Activated CD8-positive, alpha-beta T cell treated with anti-CD3 and anti-CD28 coated beads for 36 hours (primary cell): ENCODE results near the gene TFB1M. TPM values are rescaled to one million over a fixed set of nuclear protein-coding genes. Genes with fewer than 3 reads are reported as not detected.
"Not testable (repeated sequence)": the region's sequence is repeated elsewhere in the genome, so short reads cannot be mapped to it uniquely, and the experiment has no call there.

Source experiments
- ATAC-seq: fragments of 200-7000 bp; cut with Tn5 transposase; one replicate; pipeline ENCODE4 v1.10.0; 2021; ENCODE audit warnings: mild to moderate bottlenecking, moderate library complexity
- CTCF ChIA-PET: fragments of 350-600 bp; sonication (Branson Sonifier 250); formaldehyde crosslinking; loops from one replicate; lab custom pipeline; 2021; ENCODE audit warnings: antibody characterized with exemption; lab: Charles Lee
- POLR2A ChIA-PET: fragments of 350-600 bp; sonication (Branson Sonifier 250); formaldehyde crosslinking; loops from one replicate; lab custom pipeline; 2021; ENCODE audit warnings: antibody characterized with exemption; lab: Charles Lee
- DNase-seq: peaks from one replicate; pipeline ENCODE4 v3.0.0-alpha.2; 2020
- H3K27ac Mint-ChIP-seq: one replicate; pipeline ENCODE4 v1.8.0; 2021; ENCODE audit warnings: mild to moderate bottlenecking, mixed read lengths
- H3K27me3 Mint-ChIP-seq: one replicate; pipeline ENCODE4 v1.8.0; 2021; ENCODE audit warnings: mixed read lengths
- H3K36me3 Mint-ChIP-seq: one replicate; pipeline ENCODE4 v1.8.0; 2021; ENCODE audit warnings: low read depth, mixed read lengths
- H3K4me1 Mint-ChIP-seq: one replicate; pipeline ENCODE4 v1.8.0; 2021; ENCODE audit warnings: low read depth, mixed read lengths
- H3K4me3 Mint-ChIP-seq: one replicate; pipeline ENCODE4 v1.8.0; 2021; ENCODE audit warnings: mild to moderate bottlenecking, moderate library complexity, mixed read lengths
- H3K9me3 Mint-ChIP-seq: one replicate; pipeline ENCODE4 v1.8.0; 2021; ENCODE audit warnings: mixed read lengths
- CTCF ChIP-seq: fragments of 200-600 bp; IDR thresholded peaks from one replicate; pipeline ENCODE4 v1.8.0; 2022; ENCODE audit warnings: antibody characterized with exemption, mild to moderate bottlenecking
- intact Hi-C: fragments of 100-400 bp; cut with micrococcal nuclease; formaldehyde crosslinking; loops from one replicate; pipeline ENCODE4 v1.10.0; 2022
- total RNA-seq, 2 experiments: library from RNA; stranded (reverse); gene quantifications; one replicate each; pipeline ENCODE4 v1.2.3, GENCODE V29; 2021

The TFB1M gene
- total RNA-seq, 2 experiments from 2014 or later = 70.9 to 76.6 TPM

GRCh38 chr6:155335265-155335664, 21.0 kb upstream of the TFB1M start:
- ChIA-PET CTCF (interaction anchor here (1.3 kb wide), 1 partner anchor 9 kb away, joined by 4 read pairs; no protein-coding TSS in a partner anchor), POLR2A (no interaction called here)
- peaks cover 42% of the 10 kb centered on the region for H3K4me1 Mint-ChIP-seq
- intact Hi-C loops = no loop called here
- TF ChIP-seq CTCF = no peak
- ATAC-seq (no peak), DNase-seq (no peak)
- no peaks in the 10 kb centered on the region for H3K27me3 Mint-ChIP-seq
- H3K36me3 Mint-ChIP-seq = peaks cover 22% of the 10 kb centered on the region
- no peak overlapping the region for H3K27ac Mint-ChIP-seq
- H3K9me3 Mint-ChIP-seq = peaks cover 31% of the 10 kb centered on the region
- no peak overlapping the region for H3K4me3 Mint-ChIP-seq

GRCh38 chr6:155334073-155334472, 19.8 kb upstream of the TFB1M start:
- H3K4me3 Mint-ChIP-seq = peak overlapping the region; percentile 10
- not testable (repeated sequence) for DNase-seq, H3K27me3 Mint-ChIP-seq, ATAC-seq
- intact Hi-C loops = loop anchor here (5.0 kb wide), 1 partner anchor 88 kb away; no protein-coding TSS in a partner anchor
- POLR2A ChIA-PET = interaction anchor here (0.6 kb wide), 1 partner anchor 61 kb away, joined by 3 read pairs; no protein-coding TSS in a partner anchor
- H3K27ac Mint-ChIP-seq = peak overlapping the region; percentile 84
- peaks cover 24% of the 10 kb centered on the region for H3K9me3 Mint-ChIP-seq
- peaks cover 42% of the 10 kb centered on the region for H3K4me1 Mint-ChIP-seq
- peaks cover 15% of the 10 kb centered on the region for H3K36me3 Mint-ChIP-seq
- CTCF ChIA-PET = interaction anchor here (1.0 to 1.3 kb wide), 3 partner anchors 10 to 194 kb away, joined by 4 to 5 read pairs (median 4); no protein-coding TSS in a partner anchor

GRCh38 chr6:155333414-155333813, 19.1 kb upstream of the TFB1M start:
- H3K27me3 Mint-ChIP-seq = no peaks in the 10 kb centered on the region
- peak; percentile 52 for DNase-seq

GRCh38 chr6:155330922-155331321, 16.6 kb upstream of the TFB1M start:
- Mint-ChIP-seq H3K4me3 (no peak overlapping the region), H3K4me1 (peaks cover 43% of the 10 kb centered on the region), H3K36me3 (peaks cover 3% of the 10 kb centered on the region), H3K27ac (no peak overlapping the region), H3K9me3 (peaks cover 10% of the 10 kb centered on the region), H3K27me3 (no peaks in the 10 kb centered on the region)
- CTCF ChIA-PET = interaction anchor here (1.0 to 4.1 kb wide), 4 partner anchors 7 to 14 kb away, joined by 3 to 38 read pairs (median 4); no protein-coding TSS in a partner anchor
- no peak for TF ChIP-seq CTCF
- ATAC-seq (no peak), DNase-seq (no peak)
- POLR2A ChIA-PET = interaction anchor here (1.2 kb wide), 1 partner anchor 14 kb away, joined by 4 read pairs; no protein-coding TSS in a partner anchor
- intact Hi-C loops = loop anchor here (5.0 kb wide), 1 partner anchor 91 kb away; no protein-coding TSS in a partner anchor

More at GRCh38 chr6:155333414-155333813, 19.1 kb upstream of the TFB1M start:
- POLR2A ChIA-PET = no interaction called here
- peaks cover 11% of the 10 kb centered on the region for H3K36me3 Mint-ChIP-seq
- H3K4me1 Mint-ChIP-seq = peaks cover 41% of the 10 kb centered on the region
- peak overlapping the region; percentile 10 for H3K4me3 Mint-ChIP-seq
- H3K9me3 Mint-ChIP-seq = peaks cover 20% of the 10 kb centered on the region
- no peak for TF ChIP-seq CTCF
- CTCF ChIA-PET = interaction anchor here (1.0 to 1.3 kb wide), 2 partner anchors 17 to 195 kb away, joined by 4 to 5 read pairs; no protein-coding TSS in a partner anchor
- intact Hi-C loops = loop anchor here (5.0 kb wide), 1 partner anchor 89 kb away; no protein-coding TSS in a partner anchor
- ATAC-seq = peak; percentile 84
- peak overlapping the region; percentile 84 for H3K27ac Mint-ChIP-seq

- no peaks in the 10 kb centered on the region for H3K36me3 Mint-ChIP-seq
- H3K4me1 Mint-ChIP-seq = peaks cover 43% of the 10 kb centered on the region
- no peaks in the 10 kb centered on the region for H3K27me3 Mint-ChIP-seq
- ChIA-PET CTCF (interaction anchor here (0.9 to 4.1 kb wide), 6 partner anchors 8 to 212 kb away, joined by 3 to 38 read pairs (median 4); no protein-coding TSS in a partner anchor), POLR2A (interaction anchor here (1.2 kb wide), 1 partner anchor 14 kb away, joined by 4 read pairs; no protein-coding TSS in a partner anchor)
- no peak overlapping the region for H3K4me3 Mint-ChIP-seq
- peaks cover 3% of the 10 kb centered on the region for H3K9me3 Mint-ChIP-seq
- DNase-seq (no peak), ATAC-seq (no peak)
- intact Hi-C loops = loop anchor here (5.0 kb wide), 1 partner anchor 92 kb away; no protein-coding TSS in a partner anchor
- peak overlapping the region; percentile 0 for H3K27ac Mint-ChIP-seq
- no peak for TF ChIP-seq CTCF
These were observed 15.9 kb upstream of the TFB1M start for GRCh38 chr6:155330133-155330734.
